Subcutaneous adipose tissue (tissue), 4 donors: Measurements from ENCODE around the gene IKZF1. TPM values are rescaled to one million over a fixed set of nuclear protein-coding genes. Genes with fewer than 3 reads are reported as not detected.

ENCODE experiments used
- total RNA-seq, 4 donors: library from RNA; depleted of rRNA; stranded (reverse); fragments of >200 nt; gene quantifications; one replicate each; pipeline ENCODE4 v1.1.0, GENCODE V29; 2016
- TF ChIP-seq, protein P1 (sequence below): fragments of 450-650 bp; IDR thresholded peaks from one replicate; pipeline ENCODE4 v1.5.1; 2016; ENCODE audit warnings: low read depth, mild to moderate bottlenecking, control low read depth, antibody characterized with exemption, moderate library complexity

The IKZF1 gene
- total RNA-seq, 4 donors from 2014 or later: 10.0 to 49.3 (median 21.7) TPM

DNA sequence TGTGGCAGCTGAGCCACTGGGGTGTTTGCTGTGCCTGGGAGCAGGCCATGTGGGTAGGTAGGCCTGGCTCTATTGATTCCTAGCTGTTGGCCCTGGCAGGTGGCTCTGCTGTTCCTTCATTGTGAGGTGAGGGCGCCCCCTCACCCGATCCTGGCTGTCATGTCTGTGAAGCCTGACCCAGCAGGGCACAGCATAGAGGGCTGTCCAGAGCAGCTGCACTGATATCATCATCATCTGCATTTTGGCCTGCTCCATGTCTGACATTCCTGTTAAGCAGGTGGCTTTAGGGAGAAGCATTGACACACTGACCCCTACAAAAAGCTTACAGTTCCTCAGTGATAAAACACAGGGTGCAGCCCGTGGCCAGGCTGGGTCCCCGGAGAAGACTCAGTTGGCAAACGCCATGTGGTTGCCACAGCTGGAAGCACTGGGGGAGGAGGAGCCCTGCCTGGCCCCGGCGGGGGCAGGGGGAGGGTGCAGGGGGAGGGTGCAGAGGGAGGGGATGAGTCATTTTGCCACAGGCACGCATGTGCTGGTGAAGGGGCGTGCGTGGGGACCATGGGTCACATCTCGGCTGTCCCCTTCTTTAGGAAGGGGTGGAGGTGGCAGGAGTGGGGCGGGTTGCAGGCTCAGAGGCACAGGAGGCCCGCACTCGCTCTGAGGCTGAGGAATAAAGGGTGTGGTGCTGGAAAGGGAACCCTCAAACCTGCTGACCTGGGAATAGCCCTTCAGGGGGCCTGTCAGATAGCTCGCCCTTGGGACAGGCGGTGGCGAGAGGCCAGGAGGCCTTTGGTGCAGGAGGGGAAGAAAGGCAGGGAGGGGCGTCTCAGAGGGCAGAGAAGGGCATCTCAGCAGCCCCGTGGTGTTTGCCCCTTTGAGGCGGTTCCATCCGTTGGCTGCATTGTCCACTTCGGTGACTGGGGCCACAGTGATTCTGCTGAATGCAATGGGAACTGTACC lies 31.6 kb downstream of the IKZF1 start:
- TF ChIP-seq, protein P1, sequence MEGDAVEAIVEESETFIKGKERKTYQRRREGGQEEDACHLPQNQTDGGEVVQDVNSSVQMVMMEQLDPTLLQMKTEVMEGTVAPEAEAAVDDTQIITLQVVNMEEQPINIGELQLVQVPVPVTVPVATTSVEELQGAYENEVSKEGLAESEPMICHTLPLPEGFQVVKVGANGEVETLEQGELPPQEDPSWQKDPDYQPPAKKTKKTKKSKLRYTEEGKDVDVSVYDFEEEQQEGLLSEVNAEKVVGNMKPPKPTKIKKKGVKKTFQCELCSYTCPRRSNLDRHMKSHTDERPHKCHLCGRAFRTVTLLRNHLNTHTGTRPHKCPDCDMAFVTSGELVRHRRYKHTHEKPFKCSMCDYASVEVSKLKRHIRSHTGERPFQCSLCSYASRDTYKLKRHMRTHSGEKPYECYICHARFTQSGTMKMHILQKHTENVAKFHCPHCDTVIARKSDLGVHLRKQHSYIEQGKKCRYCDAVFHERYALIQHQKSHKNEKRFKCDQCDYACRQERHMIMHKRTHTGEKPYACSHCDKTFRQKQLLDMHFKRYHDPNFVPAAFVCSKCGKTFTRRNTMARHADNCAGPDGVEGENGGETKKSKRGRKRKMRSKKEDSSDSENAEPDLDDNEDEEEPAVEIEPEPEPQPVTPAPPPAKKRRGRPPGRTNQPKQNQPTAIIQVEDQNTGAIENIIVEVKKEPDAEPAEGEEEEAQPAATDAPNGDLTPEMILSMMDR: no peak

DNA sequence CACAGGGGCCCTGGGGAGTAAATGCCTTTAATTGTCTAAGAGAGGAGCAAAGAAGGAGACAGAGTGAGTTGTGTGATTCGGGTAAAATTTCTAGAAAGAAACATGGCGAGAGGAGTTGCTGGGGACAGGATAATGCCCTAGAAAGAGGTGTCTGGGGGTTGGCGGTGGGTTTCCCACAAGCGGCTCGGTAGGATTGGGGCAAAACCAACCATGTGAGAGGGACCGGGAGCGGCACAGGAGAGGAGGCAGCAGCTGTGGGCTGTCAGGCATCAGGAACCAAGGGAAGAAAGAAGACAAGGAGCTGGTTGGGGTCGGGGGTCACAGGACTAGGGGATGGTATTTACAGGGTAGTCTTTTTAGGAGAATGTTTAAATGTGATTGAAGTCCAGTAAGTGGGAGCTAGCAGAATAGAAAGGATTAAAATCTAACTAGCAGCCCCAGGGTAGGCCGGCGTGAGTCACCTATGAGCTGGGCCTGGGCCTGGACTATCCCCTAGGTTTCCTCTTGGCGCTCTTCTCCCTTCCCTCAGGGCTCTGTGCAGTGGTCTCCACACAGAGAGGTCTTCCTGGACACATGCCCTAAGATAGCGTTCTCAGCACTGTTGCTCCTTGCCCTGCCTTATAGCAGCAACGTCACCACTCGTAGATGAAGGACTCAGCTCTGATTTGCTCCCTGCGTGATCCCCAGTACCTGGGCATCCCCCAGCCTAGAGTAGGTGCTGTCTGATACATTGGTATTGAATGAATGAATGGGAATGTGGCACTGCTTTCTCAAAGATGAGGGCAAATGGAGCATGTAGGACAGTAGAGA lies 32.6 kb downstream of the IKZF1 start:
- TF ChIP-seq, protein P1: no peak

DNA sequence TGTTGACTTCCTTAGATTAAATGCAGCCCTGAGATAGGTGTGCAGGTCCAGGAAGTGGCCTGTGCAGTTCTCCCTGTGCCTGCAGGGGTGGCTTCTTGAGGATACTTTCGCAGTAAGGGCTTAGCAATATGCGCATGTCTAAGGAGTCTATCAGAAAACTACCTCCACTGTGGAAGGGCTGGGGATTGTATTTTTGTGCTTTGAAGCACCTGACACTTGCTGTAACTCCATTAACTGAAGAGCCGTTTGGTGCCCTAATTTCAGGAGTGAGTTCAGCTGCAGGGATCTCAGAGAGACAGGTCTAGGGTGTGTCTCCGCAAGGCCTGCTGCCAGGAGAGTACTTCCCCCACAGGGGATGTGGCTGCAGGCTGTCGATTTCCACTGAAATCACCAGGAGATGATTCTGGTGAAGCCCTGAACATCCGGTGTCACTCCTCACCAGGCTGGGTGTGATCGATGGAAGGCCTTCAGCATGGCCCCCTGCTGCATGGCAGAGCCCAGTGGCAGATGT lies 35.5 kb downstream of the IKZF1 start:
- TF ChIP-seq, protein P1: no peak

- TF ChIP-seq, protein P1: no peak
These were observed 37.2 kb downstream of the IKZF1 start for GRCh38 chr7:50341724-50342123.

GRCh38 chr7:50342616-50343114 lies 38.1 kb downstream of the IKZF1 start:
- TF ChIP-seq, protein P1: no peak

DNA sequence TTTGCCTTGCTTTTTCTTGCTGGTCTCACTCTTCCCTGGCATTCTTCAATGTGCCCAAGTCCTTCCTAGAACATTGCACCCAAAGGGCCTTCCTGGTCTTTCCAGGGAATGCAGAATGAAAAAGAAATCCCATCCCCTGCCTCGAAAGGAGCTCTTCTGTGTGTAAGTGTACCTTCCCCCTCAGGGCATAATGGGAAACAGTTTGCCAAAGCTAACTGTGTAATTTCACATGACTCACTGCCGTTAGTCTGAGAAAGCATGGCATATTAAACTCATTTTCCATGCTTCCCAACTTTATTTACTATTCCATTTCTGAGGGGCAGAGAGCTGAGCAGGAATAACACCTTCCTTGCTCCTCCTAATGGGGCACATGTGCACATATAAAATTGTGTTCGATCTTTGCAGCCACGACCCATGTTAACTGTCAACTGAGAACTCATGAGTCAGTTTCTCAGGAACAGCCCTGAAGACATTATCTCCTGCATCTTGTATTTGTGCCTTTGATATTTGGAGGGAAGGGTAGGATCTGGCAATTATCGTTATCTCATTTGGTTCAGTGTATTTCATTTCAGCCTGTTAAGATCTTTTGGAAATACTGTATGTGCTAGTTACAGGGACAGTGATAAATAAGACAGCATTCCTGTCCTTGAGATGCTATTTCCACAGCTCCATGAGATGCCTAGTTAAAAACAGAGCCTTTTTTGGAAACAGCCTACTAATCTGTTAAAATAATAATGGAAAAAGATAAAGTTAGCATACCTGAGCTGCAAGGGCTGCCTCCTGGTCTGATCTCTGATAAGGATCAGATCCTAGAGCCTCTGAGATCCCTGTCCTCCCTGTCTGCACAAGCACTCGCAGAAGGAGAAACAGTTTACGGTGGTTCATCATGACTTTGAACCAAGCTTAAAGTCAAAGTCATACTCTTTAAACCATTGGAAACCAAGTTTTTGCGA lies 42.3 kb downstream of the IKZF1 start:
- TF ChIP-seq, protein P1: no peak
